K562 (cell line): ENCODE results near the gene ZNF35. TPM values are rescaled to one million over a fixed set of nuclear protein-coding genes. Genes with fewer than 3 reads are reported as not detected.

ENCODE experiments used
- C11orf30 ChIP-seq: fragments of 450-650 bp; IDR thresholded peaks from 2 replicates; pipeline ENCODE4 v1.6.1; 2016; ENCODE audit warnings: low read depth, mild to moderate bottlenecking
- CEBPG ChIP-seq, 3 experiments: fragments of 200-800 bp in 1 of 3; sonication (Bioruptor generic) in 1 of 3; sonication (generic) in 1 of 3; formaldehyde crosslinking in 1 of 3; IDR thresholded peaks in 2 of 3; conservative IDR thresholded peaks in 1 of 3; 2 replicates each; pipeline versions ENCODE4 v1.6.1 to v1.8.0; 2016 to 2022; ENCODE audit warnings: missing compliant biosample characterization in 2 of 3, missing genetic modification characterization in 2 of 3, mild to moderate bottlenecking in 1 of 3, missing genetic modification reagents in 1 of 3
- DDX20 ChIP-seq: fragments of 450-650 bp; IDR thresholded peaks from 2 replicates; pipeline ENCODE4 v1.6.1; 2016; ENCODE audit warnings: missing genetic modification characterization, low read depth, mild to moderate bottlenecking, missing compliant biosample characterization, moderate library complexity
- DEAF1 ChIP-seq: fragments of 450-650 bp; formaldehyde crosslinking; IDR thresholded peaks from 2 replicates; pipeline ENCODE4 v1.4.0; 2020; ENCODE audit warnings: mild to moderate bottlenecking, moderate library complexity
- ESRRA ChIP-seq: fragments of 450-650 bp; IDR thresholded peaks from 2 replicates; pipeline ENCODE4 v1.6.1; 2014; ENCODE audit warnings: low read depth, mild to moderate bottlenecking, moderate library complexity, borderline replicate concordance
- ESRRB ChIP-seq: fragments of 250-450 bp; sonication (Bioruptor Pico); IDR thresholded peaks from 2 replicates; pipeline ENCODE4 v1.5.0; 2020; ENCODE audit warnings: mild to moderate bottlenecking, moderate library complexity, borderline replicate concordance
- FOXJ2 ChIP-seq: fragments of 200-800 bp; sonication (Bioruptor generic); IDR thresholded peaks from 2 replicates; pipeline ENCODE4 v1.6.1; 2016; ENCODE audit warnings: missing genetic modification characterization, missing compliant biosample characterization
- GTF2A2 ChIP-seq: IDR thresholded peaks from 2 replicates; pipeline ENCODE4 v1.6.1; 2016; ENCODE audit warnings: mild to moderate bottlenecking, missing genetic modification characterization, missing compliant biosample characterization
- MECOM ChIP-seq: fragments of 250-450 bp; sonication (Bioruptor Pico); IDR thresholded peaks from 2 replicates; pipeline ENCODE4 v1.8.0; 2022; ENCODE audit warnings: inconsistent platforms
- MEF2A ChIP-seq: IDR thresholded peaks from 2 replicates; pipeline ENCODE4 v1.6.1; 2011; ENCODE audit warnings: low read depth, mild to moderate bottlenecking, low read length, moderate library complexity; ENCODE audit not compliant: control insufficient read depth
- MXI1 ChIP-seq: IDR thresholded peaks from 2 replicates; pipeline ENCODE4 v1.6.1; 2011; ENCODE audit warnings: low read depth, mild to moderate bottlenecking, improper control_type of control experiment, low read length
- MYC ChIP-seq, 2 experiments: fragments of 250-450 bp in 1 of 2; sonication (Bioruptor Pico) in 1 of 2; IDR thresholded peaks; 2 replicates each; pipeline versions ENCODE4 v1.5.1 to v1.6.1; 2012 to 2021; ENCODE audit warnings: low read depth in 2 of 2, borderline replicate concordance in 1 of 2, improper control_type of control experiment in 1 of 2, low read length in 1 of 2, mild to moderate bottlenecking in 1 of 2, moderate library complexity in 1 of 2
- NCOA2 ChIP-seq, 2 experiments: fragments of 450-650 bp; IDR thresholded peaks; 2 replicates each; pipeline ENCODE4 v1.6.1; 2018; ENCODE audit warnings: mild to moderate bottlenecking in 2 of 2, moderate library complexity in 1 of 2; ENCODE audit not compliant: partially characterized antibody in 2 of 2
- NCOR1 ChIP-seq: fragments of 450-650 bp; IDR thresholded peaks from 2 replicates; pipeline ENCODE4 v1.6.1; 2016; ENCODE audit warnings: mild to moderate bottlenecking, moderate library complexity
- SMAD2 ChIP-seq: fragments of 150-350 bp; IDR thresholded peaks from 2 replicates; pipeline ENCODE4 v1.6.1; 2014; ENCODE audit warnings: low read depth, mild to moderate bottlenecking, low read length
- SMARCA5 ChIP-seq: fragments of 450-650 bp; IDR thresholded peaks from 2 replicates; pipeline ENCODE4 v1.6.1; 2016
- SMARCC2 ChIP-seq: fragments of 450-650 bp; IDR thresholded peaks from 2 replicates; pipeline ENCODE4 v1.6.1; 2017; ENCODE audit warnings: antibody characterized with exemption, moderate library complexity, mild to moderate bottlenecking, low read depth
- SRSF1 ChIP-seq: fragments of 200-400 bp; formaldehyde crosslinking; IDR thresholded peaks from 2 replicates; pipeline ENCODE4 v1.6.1; 2017; ENCODE audit warnings: mild to moderate bottlenecking, low read depth, low read length, moderate library complexity
- TAL1 ChIP-seq: fragments of 450-650 bp; IDR thresholded peaks from 2 replicates; pipeline ENCODE4 v1.6.1; 2016; ENCODE audit warnings: mild to moderate bottlenecking
- TCFL5 ChIP-seq: fragments of 250-450 bp; sonication (Bioruptor Pico); conservative IDR thresholded peaks from 2 replicates; pipeline ENCODE4 v1.6.1; 2021; ENCODE audit warnings: mild to moderate bottlenecking, moderate library complexity, matching md5 sums
- ZNF282 ChIP-seq: sonication (generic); formaldehyde crosslinking; IDR thresholded peaks from 2 replicates; pipeline ENCODE4 v1.8.1; 2023; ENCODE audit warnings: missing genetic modification reagents
- polyA plus RNA-seq, 8 experiments: library from polyadenylated mRNA; depleted of rRNA in 4 of 8; stranded (reverse) in 5 of 8; unstranded in 3 of 8; fragments of >200 nt; fragmentation: Nextera tagmentation in 2 of 8; fragmentation: Illumina TruSeq in 1 of 8; extraction: Ambion mirVana in 2 of 8; extraction: Trizol in 1 of 8; gene quantifications; 2 replicates each; pipeline versions ENCODE4 v1.2.1 to v1.2.3, GENCODE V29; 2011 to 2014; ENCODE audit warnings: inconsistent platforms in 1 of 8, missing spikeins in 1 of 8
- total RNA-seq, 7 experiments: library from RNA; depleted of rRNA in 6 of 7; stranded (reverse); fragments of >200 nt in 6 of 7; fragmentation: Illumina TruSeq in 2 of 7; extraction: Trizol in 2 of 7; gene quantifications; 2 replicates each; pipeline versions ENCODE4 v1.2.1 to v1.2.3, GENCODE V29; 2011 to 2021; ENCODE audit warnings: low replicate concordance in 1 of 7
- TF ChIP-seq, protein P1 (sequence below): sonication (generic); formaldehyde crosslinking; IDR thresholded peaks from 2 replicates; pipeline ENCODE4 v1.8.0; 2022; ENCODE audit warnings: mild to moderate bottlenecking, missing genetic modification reagents

Gene ZNF35
- total and polyA plus RNA-seq, 9 of the 15 experiments (the other 6 are each of a cell fraction or from before 2014, with no cell fraction given), result 8.0 to 18.2 (median 14.8) TPM

DNA sequence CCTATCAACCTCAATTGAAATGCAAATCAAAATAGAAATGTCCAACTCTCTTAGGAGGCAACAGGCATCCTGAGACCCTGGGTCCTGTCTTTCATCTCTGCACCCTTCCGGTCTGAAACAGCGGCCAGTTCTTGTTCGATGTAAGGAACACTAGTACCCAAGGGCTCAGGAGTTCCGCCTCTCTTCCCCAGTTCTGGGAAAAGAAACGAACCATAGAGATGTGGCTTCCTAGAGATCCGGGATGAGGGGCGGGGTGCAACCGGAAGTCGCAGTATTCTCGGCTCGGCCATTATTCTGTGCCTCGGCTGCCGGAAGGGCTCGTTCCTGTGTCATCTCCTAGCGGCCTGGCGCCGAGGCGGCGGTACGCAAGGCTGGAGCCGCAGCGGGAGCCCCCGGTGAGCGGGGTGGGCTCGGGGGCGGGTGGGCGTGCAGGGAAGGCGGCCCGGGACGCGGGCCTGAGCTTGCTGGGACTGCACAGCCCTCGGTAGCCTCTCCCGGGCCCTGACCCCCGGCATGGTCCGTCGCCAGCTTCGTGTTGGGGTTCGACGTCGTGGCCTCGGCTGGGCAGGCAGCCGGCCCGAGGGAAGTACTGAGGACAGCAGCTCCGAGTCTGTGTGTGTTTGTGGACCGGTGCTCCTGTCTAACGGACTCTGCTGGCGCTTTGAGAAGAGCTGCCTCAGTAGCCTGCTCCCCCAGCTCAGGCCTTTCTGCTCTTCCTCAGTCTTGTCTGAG, 23.6 kb upstream of the ZNF35 start, which contains the start of gene ZNF197 (continued):
- no peak for TF ChIP-seq MXI1
- no peak for TF ChIP-seq SRSF1
- no peak for TF ChIP-seq NCOR1
- TF ChIP-seq SMARCA5, result no peak
- no peak for TF ChIP-seq ESRRB (CRISPR knock-in tag)
- TF ChIP-seq SMAD2, result no peak
- TF ChIP-seq NCOA2 (IDR thresholded peaks at IDR 0.05; ENCODE audit: partially characterized antibody in 2 of 2), result no peak
- TF ChIP-seq C11orf30, result peak; percentile 85
- TF ChIP-seq MEF2A, result no peak
- peak; percentile 56; the same call in 1 of the 2 replicates for TF ChIP-seq MYC (IDR thresholded peaks at IDR 0.05; ENCODE audit: low read depth, low read length)
- TF ChIP-seq MYC (CRISPR knock-in tag; IDR thresholded peaks at IDR 0.05; ENCODE audit: borderline replicate concordance, low read depth), result no peak
- no peak for TF ChIP-seq DDX20 (tag)
- TF ChIP-seq TAL1, result no peak
- TF ChIP-seq GTF2A2, result no peak
- TF ChIP-seq, protein P1, sequence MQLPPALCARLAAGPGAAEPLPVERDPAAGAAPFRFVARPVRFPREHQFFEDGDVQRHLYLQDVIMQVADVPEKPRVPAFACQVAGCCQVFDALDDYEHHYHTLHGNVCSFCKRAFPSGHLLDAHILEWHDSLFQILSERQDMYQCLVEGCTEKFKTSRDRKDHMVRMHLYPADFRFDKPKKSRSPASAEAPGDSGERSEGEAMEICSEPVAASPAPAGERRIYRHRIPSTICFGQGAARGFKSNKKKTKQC (CRISPR knock-in tag), result peak; percentile 48; the same call in 1 of the 2 replicates
- no peak for TF ChIP-seq CEBPG (CRISPR knock-in tag; IDR thresholded peaks at IDR 0.05)
- TF ChIP-seq CEBPG (tag; conservative IDR thresholded peaks at IDR 0.05 in 1 of 2, IDR thresholded peaks at IDR 0.05 in 1 of 2), result no peak
- TF ChIP-seq ESRRA, result peak; percentile 83
- TF ChIP-seq MECOM, result no peak
- TF ChIP-seq FOXJ2 (tag), result no peak
- TF ChIP-seq ZNF282, result no peak
- TF ChIP-seq SMARCC2, result no peak
- TF ChIP-seq DEAF1 (CRISPR knock-in tag), result no peak
- no peak for TF ChIP-seq TCFL5 (CRISPR knock-in tag)
